Activated CD4-positive, alpha-beta T cell treated with anti-CD3 and anti-CD28 coated beads for 36 hours (primary cell): Measurements from ENCODE around the gene PPP3CA. TPM values are rescaled to one million over a fixed set of nuclear protein-coding genes. Genes with fewer than 3 reads are reported as not detected.
"Not testable (repeated sequence)": the region's sequence is repeated elsewhere in the genome, so short reads cannot be mapped to it uniquely, and the experiment has no call there.

Experiments used
- ATAC-seq: fragments of 200-7000 bp; cut with Tn5 transposase; one replicate; pipeline ENCODE4 v1.10.0; 2021; ENCODE audit warnings: mild to moderate bottlenecking, moderate library complexity
- CTCF ChIA-PET: fragments of 350-600 bp; sonication (Branson Sonifier 250); formaldehyde crosslinking; loops from one replicate; lab custom pipeline; 2021; ENCODE audit warnings: antibody characterized with exemption; lab: Charles Lee
- POLR2A ChIA-PET: fragments of 350-600 bp; sonication (Branson Sonifier 250); formaldehyde crosslinking; loops from one replicate; lab custom pipeline; 2021; ENCODE audit warnings: antibody characterized with exemption, inconsistent platforms; lab: Charles Lee
- DNase-seq: peaks from one replicate; pipeline ENCODE4 v3.0.0-alpha.2; 2020
- H3K27ac Mint-ChIP-seq: one replicate; pipeline ENCODE4 v1.8.0; 2021; ENCODE audit warnings: mixed read lengths
- H3K27me3 Mint-ChIP-seq: one replicate; pipeline ENCODE4 v1.8.0; 2021; ENCODE audit warnings: mixed read lengths
- H3K36me3 Mint-ChIP-seq: one replicate; pipeline ENCODE4 v1.8.0; 2021; ENCODE audit warnings: low read depth, mixed read lengths
- H3K4me1 Mint-ChIP-seq: one replicate; pipeline ENCODE4 v1.8.0; 2021; ENCODE audit warnings: mixed read lengths
- H3K4me3 Mint-ChIP-seq: one replicate; pipeline ENCODE4 v1.8.0; 2021; ENCODE audit warnings: mild to moderate bottlenecking, moderate library complexity, mixed read lengths
- H3K9me3 Mint-ChIP-seq: one replicate; pipeline ENCODE4 v1.8.0; 2021; ENCODE audit warnings: low read depth, mixed read lengths
- intact Hi-C, 2 experiments: fragments of 100-400 bp; cut with DNase I in 1 of 2; cut with micrococcal nuclease in 1 of 2; formaldehyde crosslinking; loops; one replicate each; pipeline versions ENCODE4 v1.14.2 to v1.15.1; 2022 to 2024; cut with DNase I, micrococcal nuclease
- total RNA-seq, 2 experiments: library from RNA; stranded (reverse); gene quantifications; one replicate each; pipeline ENCODE4 v1.2.3, GENCODE V29; 2021

Gene PPP3CA
- total RNA-seq, 2 experiments from 2014 or later: 7.6 to 8.3 TPM

GRCh38 chr4:101244349-101244748 lies 103.0 kb downstream of the PPP3CA start:
- Mint-ChIP-seq H3K36me3 (no peaks in the 10 kb centered on the region), H3K27me3 (no peaks in the 10 kb centered on the region), H3K4me3 (no peak overlapping the region), H3K27ac (no peak overlapping the region), H3K9me3 (no peaks in the 10 kb centered on the region), H3K4me1 (peaks cover 3% of the 10 kb centered on the region)
- ChIA-PET CTCF (interaction anchor here (0.7 kb wide), 1 partner anchor 140 kb away, joined by 3 read pairs; no protein-coding TSS in a partner anchor), POLR2A (interaction anchor here (0.6 kb wide), 1 partner anchor 239 kb away, joined by 3 read pairs; no protein-coding TSS in a partner anchor)
- DNase-seq (no peak), ATAC-seq (no peak)
- intact Hi-C loops: no loop called here

GRCh38 chr4:101242441-101242840 lies 104.9 kb downstream of the PPP3CA start:
- ChIA-PET CTCF (interaction anchor here (1.0 kb wide), 1 partner anchor 8 kb away, joined by 3 read pairs; no protein-coding TSS in a partner anchor), POLR2A (no interaction called here)
- Mint-ChIP-seq H3K27ac (no peak overlapping the region), H3K27me3 (no peaks in the 10 kb centered on the region), H3K4me3 (no peak overlapping the region), H3K9me3 (no peaks in the 10 kb centered on the region), H3K4me1 (peaks cover 3% of the 10 kb centered on the region), H3K36me3 (no peaks in the 10 kb centered on the region)
- no peak for DNase-seq
- ATAC-seq: no peak
- intact Hi-C loops: no loop called here

- no peaks in the 10 kb centered on the region for H3K9me3 Mint-ChIP-seq
- no peak for ATAC-seq
- no peaks in the 10 kb centered on the region for H3K36me3 Mint-ChIP-seq
- H3K27ac Mint-ChIP-seq: no peak overlapping the region
- no peaks in the 10 kb centered on the region for H3K27me3 Mint-ChIP-seq
- ChIA-PET CTCF (no interaction called here), POLR2A (no interaction called here)
- intact Hi-C loops: no loop called here
- H3K4me3 Mint-ChIP-seq: no peak overlapping the region
- DNase-seq: no peak
- H3K4me1 Mint-ChIP-seq: peaks cover 7% of the 10 kb centered on the region
These were observed 107.2 kb downstream of the PPP3CA start for GRCh38 chr4:101240099-101240498.

GRCh38 chr4:101239665-101240064 lies 107.7 kb downstream of the PPP3CA start:
- no peak for ATAC-seq
- no peak overlapping the region for H3K27ac Mint-ChIP-seq
- H3K27me3 Mint-ChIP-seq: no peaks in the 10 kb centered on the region
- H3K9me3 Mint-ChIP-seq: no peaks in the 10 kb centered on the region
- H3K4me3 Mint-ChIP-seq: no peak overlapping the region
- POLR2A ChIA-PET: no interaction called here
- intact Hi-C loops: no loop called here
- CTCF ChIA-PET: no interaction called here
- DNase-seq: no peak
- no peaks in the 10 kb centered on the region for H3K36me3 Mint-ChIP-seq
- peaks cover 7% of the 10 kb centered on the region for H3K4me1 Mint-ChIP-seq

GRCh38 chr4:101238706-101239105 lies 108.6 kb downstream of the PPP3CA start:
- Mint-ChIP-seq H3K4me1 (peaks cover 10% of the 10 kb centered on the region), H3K4me3 (no peak overlapping the region), H3K36me3 (no peaks in the 10 kb centered on the region), H3K9me3 (no peaks in the 10 kb centered on the region), H3K27me3 (no peaks in the 10 kb centered on the region), H3K27ac (no peak overlapping the region)
- CTCF ChIA-PET: interaction anchor here (1.4 kb wide), 1 partner anchor 109 kb away, joined by 3 read pairs; the partner anchor contains the start of gene PPP3CA
- DNase-seq (no peak), ATAC-seq (no peak)
- intact Hi-C loops: no loop called here
- POLR2A ChIA-PET: no interaction called here

- CTCF ChIA-PET: interaction anchor here (1.4 kb wide), 1 partner anchor 110 kb away, joined by 3 read pairs; the partner anchor contains the start of gene PPP3CA
- DNase-seq (no peak), ATAC-seq (no peak)
- POLR2A ChIA-PET: no interaction called here
- no peaks in the 10 kb centered on the region for H3K27me3 Mint-ChIP-seq
- no peaks in the 10 kb centered on the region for H3K36me3 Mint-ChIP-seq
- H3K27ac Mint-ChIP-seq: no peak overlapping the region
- H3K9me3 Mint-ChIP-seq: no peaks in the 10 kb centered on the region
- intact Hi-C loops: no loop called here
- peaks cover 10% of the 10 kb centered on the region for H3K4me1 Mint-ChIP-seq
- no peak overlapping the region for H3K4me3 Mint-ChIP-seq
These were observed 109.6 kb downstream of the PPP3CA start for GRCh38 chr4:101237773-101238172.

- peaks cover 22% of the 10 kb centered on the region for H3K4me1 Mint-ChIP-seq
- ATAC-seq (no peak), DNase-seq (no peak)
- intact Hi-C loops: loop anchor here in 1 of 2 experiments (1.0 kb wide), 1 partner anchor 47 kb away; no protein-coding TSS in a partner anchor
- ChIA-PET CTCF (interaction anchor here (0.6 kb wide), 1 partner anchor 634 kb away, joined by 4 read pairs; no protein-coding TSS in a partner anchor), POLR2A (no interaction called here)
- no peak overlapping the region for H3K27ac Mint-ChIP-seq
- no peak overlapping the region for H3K4me3 Mint-ChIP-seq
- H3K36me3 Mint-ChIP-seq: no peaks in the 10 kb centered on the region
- no peaks in the 10 kb centered on the region for H3K27me3 Mint-ChIP-seq
- H3K9me3 Mint-ChIP-seq: no peaks in the 10 kb centered on the region
These were observed 111.2 kb downstream of the PPP3CA start for GRCh38 chr4:101236097-101236496.

GRCh38 chr4:101234141-101234540 lies 113.2 kb downstream of the PPP3CA start:
- intact Hi-C loops, ATAC-seq, H3K4me3 Mint-ChIP-seq, H3K36me3 Mint-ChIP-seq, H3K9me3 Mint-ChIP-seq, DNase-seq, POLR2A ChIA-PET, H3K27me3 Mint-ChIP-seq, H3K27ac Mint-ChIP-seq, CTCF ChIA-PET: not testable (repeated sequence)
- H3K4me1 Mint-ChIP-seq: peaks cover 29% of the 10 kb centered on the region

- ChIA-PET CTCF (no interaction called here), POLR2A (no interaction called here)
- H3K36me3 Mint-ChIP-seq: no peaks in the 10 kb centered on the region
- H3K27ac Mint-ChIP-seq: no peak overlapping the region
- H3K27me3 Mint-ChIP-seq: no peaks in the 10 kb centered on the region
- peaks cover 29% of the 10 kb centered on the region for H3K4me1 Mint-ChIP-seq
- peak; percentile 53 for DNase-seq
- no peak overlapping the region for H3K4me3 Mint-ChIP-seq
- ATAC-seq: peak; percentile 95
- no peaks in the 10 kb centered on the region for H3K9me3 Mint-ChIP-seq
- intact Hi-C loops: no loop called here
These were observed 115.1 kb downstream of the PPP3CA start for GRCh38 chr4:101232074-101232776.

GRCh38 chr4:101230801-101231426 lies 116.4 kb downstream of the PPP3CA start:
- intact Hi-C loops: no loop called here
- CTCF ChIA-PET: interaction anchor here (1.0 to 1.1 kb wide), 2 partner anchors 78 to 296 kb away, joined by 3 read pairs; no protein-coding TSS in a partner anchor
- no peak overlapping the region for H3K4me3 Mint-ChIP-seq
- H3K36me3 Mint-ChIP-seq: no peaks in the 10 kb centered on the region
- POLR2A ChIA-PET: no interaction called here
- no peak overlapping the region for H3K27ac Mint-ChIP-seq
- H3K9me3 Mint-ChIP-seq: no peaks in the 10 kb centered on the region
- no peak for DNase-seq
- ATAC-seq: no peak
- no peaks in the 10 kb centered on the region for H3K27me3 Mint-ChIP-seq
- H3K4me1 Mint-ChIP-seq: peaks cover 26% of the 10 kb centered on the region

- ATAC-seq (no peak), DNase-seq (no peak)
- ChIA-PET CTCF (interaction anchor here (0.9 kb wide), 1 partner anchor 10 kb away, joined by 5 read pairs; no protein-coding TSS in a partner anchor), POLR2A (no interaction called here)
- H3K9me3 Mint-ChIP-seq: no peaks in the 10 kb centered on the region
- no peaks in the 10 kb centered on the region for H3K36me3 Mint-ChIP-seq
- intact Hi-C loops: no loop called here
- H3K4me3 Mint-ChIP-seq: no peak overlapping the region
- H3K27ac Mint-ChIP-seq: no peak overlapping the region
- peaks cover 30% of the 10 kb centered on the region for H3K4me1 Mint-ChIP-seq
- H3K27me3 Mint-ChIP-seq: no peaks in the 10 kb centered on the region
These were observed 118.2 kb downstream of the PPP3CA start for GRCh38 chr4:101229116-101229515.
